GM10248 (cell line): Measurements from ENCODE around the gene FZD8.
A peak's percentile ranks its signal among the peaks of the same experiment; 100 is the strongest.

Experiments used
- CTCF ChIA-PET: fragments of 300-600 bp; sonication (Branson Sonifier 250); formaldehyde crosslinking; extraction: SDS; loops from one replicate; lab custom pipeline; 2021; ENCODE audit warnings: antibody characterized with exemption; lab: Yijun Ruan, JAX
- POLR2A ChIA-PET: fragments of 350-650 bp; sonication (Branson Sonifier 250); formaldehyde crosslinking; extraction: SDS; loops from one replicate; lab custom pipeline; 2020; ENCODE audit warnings: antibody characterized with exemption; lab: Yijun Ruan, JAX
- DNase-seq: peaks from one replicate; pipeline ENCODE4 v3.0.0; 2012; ENCODE audit errors: extremely low spot score
- CTCF ChIP-seq: IDR thresholded peaks from 2 replicates; pipeline ENCODE4 v1.5.1; 2012; ENCODE audit warnings: mild to moderate bottlenecking, low read depth; ENCODE audit errors: extremely low read depth, missing control alignments, control extremely low read depth

FZD8 gene

GRCh38 chr10:35642793-35643114 is 658 bp upstream of the FZD8 start:
- no peak for TF ChIP-seq CTCF
- ChIA-PET POLR2A (no interaction called here), CTCF (no interaction called here)
- no peak for DNase-seq

GRCh38 chr10:35641676-35642034 is 441 bp downstream of the FZD8 start:
- peak; percentile 45 for DNase-seq
- TF ChIP-seq CTCF: no peak
- ChIA-PET CTCF (no interaction called here), POLR2A (no interaction called here)

- ChIA-PET CTCF (interaction anchor here (0.8 kb wide), 1 partner anchor 11 kb away, joined by 3 read pairs; no protein-coding TSS in a partner anchor), POLR2A (no interaction called here)
- peak; percentile 45 for DNase-seq
- no peak for TF ChIP-seq CTCF
Measured at GRCh38 chr10:35640951-35641675, 983 bp downstream of the FZD8 start.

- DNase-seq: peak; percentile 68
- ChIA-PET CTCF (interaction anchor here (0.8 kb wide), 2 partner anchors 11 to 28 kb away, joined by 3 read pairs; no protein-coding TSS in a partner anchor), POLR2A (no interaction called here)
- peak; percentile 71 for TF ChIP-seq CTCF
Measured at GRCh38 chr10:35640474-35640873, 1.6 kb downstream of the FZD8 start.

GRCh38 chr10:35639728-35640401 is 2.2 kb downstream of the FZD8 start:
- CTCF ChIA-PET: interaction anchor here (0.8 to 6.5 kb wide), 2 partner anchors 27 to 1241 kb away, joined by 3 to 49 read pairs; no protein-coding TSS in a partner anchor
- TF ChIP-seq CTCF: no peak
- DNase-seq: no peak
- POLR2A ChIA-PET: no interaction called here

- TF ChIP-seq CTCF: no peak
- ChIA-PET POLR2A (no interaction called here), CTCF (interaction anchor here (0.8 to 6.5 kb wide), 2 partner anchors 26 to 1241 kb away, joined by 3 to 49 read pairs; no protein-coding TSS in a partner anchor)
- no peak for DNase-seq
Measured at GRCh38 chr10:35639021-35639727, 2.9 kb downstream of the FZD8 start.
